ENCODE measurements around the gene ZNF266. TPM values are rescaled to one million over a fixed set of nuclear protein-coding genes. Genes with fewer than 3 reads are reported as not detected.

ZNF266 gene
- total and polyA plus RNA-seq, 4 donors, result 18.5 to 45.5 (median 25.2) TPM

GRCh38 chr19:9431475-9431874 is 3.9 kb downstream of the ZNF266 start:
- DNase-seq (ENCODE audit: low read depth in 4 of 6, low spot score in 6 of 6), result peak in 2 of 6 donors; percentile 5 to 40
- peaks cover 25% of the 10 kb centered on the region for H3K36me3 ChIP-seq (ENCODE audit: control insufficient read depth, insufficient read depth, low read length)

GRCh38 chr19:9430444-9430843 is 4.9 kb downstream of the ZNF266 start:
- no peak overlapping the region for H3K4me3 ChIP-seq (ENCODE audit: low read depth, low read length)
- no peaks in the 10 kb centered on the region for H3K4me1 ChIP-seq (ENCODE audit: control insufficient read depth, insufficient read depth, low read length)
- peaks cover 32% of the 10 kb centered on the region for H3K36me3 ChIP-seq (ENCODE audit: control insufficient read depth, insufficient read depth, low read length)
- no peak for DNase-seq (ENCODE audit: low read depth in 4 of 6, low spot score in 6 of 6)
- 100% methylated on average over 1 of the region's 1 CpG for WGBS (ENCODE audit: insufficient coverage)
- H3K9me3 ChIP-seq (ENCODE audit: control insufficient read depth, insufficient read depth, low read length), result no peaks in the 10 kb centered on the region
- H3K27me3 ChIP-seq (ENCODE audit: control insufficient read depth, insufficient read depth, low read length), result no peaks in the 10 kb centered on the region
- H3K27ac ChIP-seq (ENCODE audit: low read depth, low read length), result no peak overlapping the region

More at GRCh38 chr19:9431475-9431874, 3.9 kb downstream of the ZNF266 start:
- WGBS (ENCODE audit: insufficient coverage), result 79% methylated on average over 6 of the region's 7 CpGs
- Histone ChIP-seq H3K27ac (ENCODE audit: low read depth, low read length) (no peak overlapping the region), H3K9me3 (ENCODE audit: control insufficient read depth, insufficient read depth, low read length) (no peaks in the 10 kb centered on the region), H3K27me3 (ENCODE audit: control insufficient read depth, insufficient read depth, low read length) (no peaks in the 10 kb centered on the region), H3K4me3 (ENCODE audit: low read depth, low read length) (no peak overlapping the region), H3K4me1 (ENCODE audit: control insufficient read depth, insufficient read depth, low read length) (peaks cover 6% of the 10 kb centered on the region)

GRCh38 chr19:9427941-9428340 is 7.4 kb downstream of the ZNF266 start:
- Histone ChIP-seq H3K27ac (ENCODE audit: low read depth, low read length) (no peak overlapping the region), H3K4me1 (ENCODE audit: control insufficient read depth, insufficient read depth, low read length) (no peaks in the 10 kb centered on the region), H3K4me3 (ENCODE audit: low read depth, low read length) (no peak overlapping the region), H3K9me3 (ENCODE audit: control insufficient read depth, insufficient read depth, low read length) (no peaks in the 10 kb centered on the region), H3K27me3 (ENCODE audit: control insufficient read depth, insufficient read depth, low read length) (no peaks in the 10 kb centered on the region), H3K36me3 (ENCODE audit: control insufficient read depth, insufficient read depth, low read length) (peaks cover 42% of the 10 kb centered on the region)
- 94% methylated on average over 4 of the region's 6 CpGs for WGBS (ENCODE audit: insufficient coverage)
- no peak for DNase-seq (ENCODE audit: low read depth in 4 of 6, low spot score in 6 of 6)

- Histone ChIP-seq H3K4me3 (ENCODE audit: low read depth, low read length) (no peak overlapping the region), H3K9me3 (ENCODE audit: control insufficient read depth, insufficient read depth, low read length) (peaks cover 20% of the 10 kb centered on the region), H3K27me3 (ENCODE audit: control insufficient read depth, insufficient read depth, low read length) (no peaks in the 10 kb centered on the region), H3K27ac (ENCODE audit: low read depth, low read length) (no peak overlapping the region), H3K4me1 (ENCODE audit: control insufficient read depth, insufficient read depth, low read length) (no peaks in the 10 kb centered on the region), H3K36me3 (ENCODE audit: control insufficient read depth, insufficient read depth, low read length) (peaks cover 51% of the 10 kb centered on the region)
- no peak for DNase-seq (ENCODE audit: low read depth in 4 of 6, low spot score in 6 of 6)
- 100% methylated on average over 8 of the region's 14 CpGs for WGBS (ENCODE audit: insufficient coverage)
Measured at GRCh38 chr19:9413240-9413954, 22.0 kb downstream of the ZNF266 start.

- Histone ChIP-seq H3K9me3 (ENCODE audit: control insufficient read depth, insufficient read depth, low read length) (peaks cover 9% of the 10 kb centered on the region), H3K4me3 (ENCODE audit: low read depth, low read length) (no peak overlapping the region), H3K27ac (ENCODE audit: low read depth, low read length) (no peak overlapping the region), H3K27me3 (ENCODE audit: control insufficient read depth, insufficient read depth, low read length) (no peaks in the 10 kb centered on the region), H3K36me3 (ENCODE audit: control insufficient read depth, insufficient read depth, low read length) (peaks cover 11% of the 10 kb centered on the region), H3K4me1 (ENCODE audit: control insufficient read depth, insufficient read depth, low read length) (no peaks in the 10 kb centered on the region)
- DNase-seq (ENCODE audit: low read depth in 4 of 6, low spot score in 6 of 6), result no peak
- 91% methylated on average over 5 of the region's 5 CpGs for WGBS (ENCODE audit: insufficient coverage)
Measured at GRCh38 chr19:9407827-9408226, 27.5 kb downstream of the ZNF266 start.

- Histone ChIP-seq H3K27me3 (ENCODE audit: control insufficient read depth, insufficient read depth, low read length) (no peaks in the 10 kb centered on the region), H3K36me3 (ENCODE audit: control insufficient read depth, insufficient read depth, low read length) (peaks cover 6% of the 10 kb centered on the region), H3K27ac (ENCODE audit: low read depth, low read length) (peak overlapping the region; percentile 33), H3K4me1 (ENCODE audit: control insufficient read depth, insufficient read depth, low read length) (no peaks in the 10 kb centered on the region), H3K9me3 (ENCODE audit: control insufficient read depth, insufficient read depth, low read length) (peaks cover 4% of the 10 kb centered on the region), H3K4me3 (ENCODE audit: low read depth, low read length) (peak overlapping the region; percentile 54)
- peak; percentile 61 to 96 (median 73) for DNase-seq (ENCODE audit: low read depth in 4 of 6, low spot score in 6 of 6)
- under 1% methylated on average over 32 of the region's 39 CpGs for WGBS (ENCODE audit: insufficient coverage)
Measured at GRCh38 chr19:9406798-9407352, 28.5 kb downstream of the ZNF266 start.

GRCh38 chr19:9381361-9381785 is 54.0 kb downstream of the ZNF266 start:
- no CpG with 5 or more reads among the region's 4 CpGs for WGBS (ENCODE audit: insufficient coverage)
- H3K27me3 ChIP-seq (ENCODE audit: control insufficient read depth, insufficient read depth, low read length), result no peaks in the 10 kb centered on the region
- no peak overlapping the region for H3K27ac ChIP-seq (ENCODE audit: low read depth, low read length)
- H3K4me1 ChIP-seq (ENCODE audit: control insufficient read depth, insufficient read depth, low read length), result no peaks in the 10 kb centered on the region
- DNase-seq (ENCODE audit: low read depth in 4 of 6, low spot score in 6 of 6), result no peak
- H3K36me3 ChIP-seq (ENCODE audit: control insufficient read depth, insufficient read depth, low read length), result peaks cover 60% of the 10 kb centered on the region
- peaks cover 45% of the 10 kb centered on the region for H3K9me3 ChIP-seq (ENCODE audit: control insufficient read depth, insufficient read depth, low read length)
- H3K4me3 ChIP-seq (ENCODE audit: low read depth, low read length), result no peak overlapping the region

- no peak overlapping the region for H3K27ac ChIP-seq (ENCODE audit: low read depth, low read length)
- no peak for DNase-seq (ENCODE audit: low read depth in 4 of 6, low spot score in 6 of 6)
- no peaks in the 10 kb centered on the region for H3K27me3 ChIP-seq (ENCODE audit: control insufficient read depth, insufficient read depth, low read length)
- peaks cover 13% of the 10 kb centered on the region for H3K36me3 ChIP-seq (ENCODE audit: control insufficient read depth, insufficient read depth, low read length)
- H3K9me3 ChIP-seq (ENCODE audit: control insufficient read depth, insufficient read depth, low read length), result peaks cover 16% of the 10 kb centered on the region
- WGBS (ENCODE audit: insufficient coverage), result 100% methylated on average over 1 of the region's 6 CpGs
- H3K4me3 ChIP-seq (ENCODE audit: low read depth, low read length), result no peak overlapping the region
- H3K4me1 ChIP-seq (ENCODE audit: control insufficient read depth, insufficient read depth, low read length), result no peaks in the 10 kb centered on the region
Measured at GRCh38 chr19:9370738-9371619, 64.4 kb downstream of the ZNF266 start.

- Histone ChIP-seq H3K9me3 (ENCODE audit: control insufficient read depth, insufficient read depth, low read length) (peaks cover 6% of the 10 kb centered on the region), H3K27ac (ENCODE audit: low read depth, low read length) (no peak within 1 kb of the TSS), H3K4me3 (ENCODE audit: low read depth, low read length) (peak within 1 kb of the TSS; percentile 60), H3K36me3 (ENCODE audit: control insufficient read depth, insufficient read depth, low read length) (peaks cover 13% of the 10 kb centered on the region), H3K27me3 (ENCODE audit: control insufficient read depth, insufficient read depth, low read length) (no peaks in the 10 kb centered on the region), H3K4me1 (ENCODE audit: control insufficient read depth, insufficient read depth, low read length) (peaks cover 4% of the 10 kb centered on the region)
- WGBS (ENCODE audit: insufficient coverage), result under 1% methylated on average over 21 of the region's 28 CpGs
- DNase-seq (ENCODE audit: low read depth in 4 of 6, low spot score in 6 of 6), result peak; percentile 24 to 86 (median 43)
Measured at GRCh38 chr19:9362905-9363304, 72.5 kb downstream of the ZNF266 start, which contains the start of gene ZNF177. Gene ZNF177 (plus strand): TSS chr19:9363013. CDS start chr19:9378312, 15,299 bp downstream.
